Caco-2 (cell line): ENCODE measurements around the gene PCED1A. TPM values are rescaled to one million over a fixed set of nuclear protein-coding genes. Genes with fewer than 3 reads are reported as not detected.
A peak's percentile ranks its signal among the peaks of the same experiment; 100 is the strongest.

Source experiments
- BruUV-seq: library from RNA; stranded (reverse); fragments of 400-500 nt; replicated peaks from 2 replicates; lab custom pipeline; 2021; lab: Mats Ljungman, UMichigan
- CTCF ChIA-PET: fragments of 300-600 bp; sonication (Branson Sonifier 250); formaldehyde crosslinking; loops from one replicate; lab custom pipeline; 2022; ENCODE audit warnings: antibody characterized with exemption; lab: Charles Lee
- POLR2A ChIA-PET: fragments of 300-600 bp; sonication (Branson Sonifier 250); formaldehyde crosslinking; loops from one replicate; lab custom pipeline; 2022; ENCODE audit warnings: antibody characterized with exemption; lab: Charles Lee
- DNase-seq, 2 experiments: peaks; one replicate each; pipeline versions ENCODE4 v3.0.0 to v3.0.0-alpha.2; 2020 to 2022
- H3K27me3 ChIP-seq: replicated peaks from 2 replicates; pipeline ENCODE4 v1.6.0; 2011; ENCODE audit warnings: low read length; ENCODE audit not compliant: control insufficient read depth, insufficient read depth
- H3K36me3 ChIP-seq: 2 replicates; pipeline ENCODE4 v1.5.1; 2011; ENCODE audit warnings: low read length; ENCODE audit not compliant: control insufficient read depth, insufficient read depth
- H3K4me1 ChIP-seq: fragments of 250-450 bp; sonication (Bioruptor Pico); 2 replicates; pipeline ENCODE4 v1.5.1; 2020; ENCODE audit warnings: mild to moderate bottlenecking
- H3K4me3 ChIP-seq: 2 replicates; pipeline ENCODE4 v1.5.1; 2011; ENCODE audit warnings: low read depth, mild to moderate bottlenecking, control low read depth, low read length
- H3K9me3 ChIP-seq: fragments of 250-450 bp; sonication (Bioruptor Pico); 2 replicates; pipeline ENCODE4 v1.5.1; 2020; ENCODE audit warnings: mild to moderate bottlenecking, moderate library complexity
- H3K27ac Mint-ChIP-seq: one replicate; pipeline ENCODE4 v1.8.0; 2022; ENCODE audit warnings: mixed read lengths; ENCODE audit not compliant: unreplicated experiment
- H3K27me3 Mint-ChIP-seq: one replicate; pipeline ENCODE4 v1.8.0; 2022; ENCODE audit warnings: mixed read lengths; ENCODE audit not compliant: insufficient read depth, unreplicated experiment
- H3K36me3 Mint-ChIP-seq: one replicate; pipeline ENCODE4 v1.8.0; 2022; ENCODE audit warnings: mild to moderate bottlenecking, mixed read lengths; ENCODE audit not compliant: insufficient read depth, unreplicated experiment
- H3K4me1 Mint-ChIP-seq: one replicate; pipeline ENCODE4 v1.8.0; 2022; ENCODE audit warnings: low read depth, mixed read lengths; ENCODE audit not compliant: unreplicated experiment
- H3K4me3 Mint-ChIP-seq: one replicate; pipeline ENCODE4 v1.8.0; 2022; ENCODE audit warnings: mild to moderate bottlenecking, moderate library complexity, mixed read lengths; ENCODE audit not compliant: unreplicated experiment
- H3K9me3 Mint-ChIP-seq: one replicate; pipeline ENCODE4 v1.8.0; 2022; ENCODE audit warnings: mixed read lengths; ENCODE audit not compliant: unreplicated experiment
- CTCF ChIP-seq, 2 experiments: fragments of 200-600 bp in 1 of 2; IDR thresholded peaks; 1 replicate in 1 of 2; 2 replicates in 1 of 2; pipeline versions ENCODE4 v1.5.1 to v1.8.0; 2011 to 2022; ENCODE audit warnings: antibody characterized with exemption in 1 of 2, control low read depth in 1 of 2, inconsistent platforms in 1 of 2, low read depth in 1 of 2, low read length in 1 of 2, mild to moderate bottlenecking in 1 of 2, moderate library complexity in 1 of 2; ENCODE audit not compliant: insufficient read depth in 1 of 2, severe bottlenecking in 1 of 2, unreplicated experiment in 1 of 2
- intact Hi-C: fragments of 100-400 bp; cut with micrococcal nuclease; formaldehyde crosslinking; loops from one replicate; pipeline ENCODE4 v1.10.0; 2022; ENCODE audit not compliant: unreplicated experiment
- total RNA-seq: library from RNA; stranded (reverse); gene quantifications from 2 replicates; pipeline ENCODE4 v1.2.3, GENCODE V29; 2022

PCED1A gene
- total RNA-seq, 1 experiment from 2014 or later: 43.9 TPM

- DNase-seq: peak; percentile 75 to 77
- Mint-ChIP-seq H3K36me3 (peaks cover 24% of the 10 kb centered on the region), H3K27ac (peak overlapping the region; percentile 56)
These were observed 594 bp upstream of the PCED1A start for GRCh38 chr20:2840967-2841531.

GRCh38 chr20:2839732-2840137 is 720 bp downstream of the PCED1A start:
- peaks cover 24% of the 10 kb centered on the region for H3K36me3 Mint-ChIP-seq
- CTCF ChIA-PET: no interaction called here
- peak overlapping the region; percentile 89 for H3K4me3 Mint-ChIP-seq

More at GRCh38 chr20:2840967-2841531, 594 bp upstream of the PCED1A start:
- Histone ChIP-seq H3K9me3 (no peaks in the 10 kb centered on the region), H3K4me3 (peak overlapping the region; percentile 91), H3K36me3 (peaks cover 3% of the 10 kb centered on the region; the same call in 1 of the 2 replicates), H3K27me3 (no peaks in the 10 kb centered on the region), H3K4me1 (peaks cover 8% of the 10 kb centered on the region; the same call in 1 of the 2 replicates)
- Mint-ChIP-seq H3K4me3 (peak overlapping the region; percentile 89), H3K9me3 (no peaks in the 10 kb centered on the region), H3K27me3 (no peaks in the 10 kb centered on the region), H3K4me1 (peaks cover 7% of the 10 kb centered on the region)
- BruUV-seq: TSS peak; percentile 81
- CTCF ChIA-PET: interaction anchor here (1.2 kb wide), 1 partner anchor 11 kb away, joined by 3 read pairs; no protein-coding TSS in a partner anchor
- POLR2A ChIA-PET: interaction anchor here (0.6 kb wide), 2 partner anchors 19 to 315 kb away, joined by 3 to 4 read pairs; no protein-coding TSS in a partner anchor
- intact Hi-C loops: loop anchor here (1.0 kb wide), 1 partner anchor 32 kb away; the partner anchor contains the start of gene PTPRA
- no peak for TF ChIP-seq CTCF (IDR thresholded peaks at IDR 0.05; ENCODE audit: insufficient read depth in 1 of 2, low read depth in 1 of 2, low read length in 1 of 2, severe bottlenecking in 1 of 2, unreplicated experiment in 1 of 2)

More at GRCh38 chr20:2839732-2840137, 720 bp downstream of the PCED1A start:
- Histone ChIP-seq H3K4me3 (peak overlapping the region; percentile 91), H3K36me3 (peaks cover 4% of the 10 kb centered on the region), H3K4me1 (peaks cover 8% of the 10 kb centered on the region; the same call in 1 of the 2 replicates), H3K9me3 (no peaks in the 10 kb centered on the region), H3K27me3 (no peaks in the 10 kb centered on the region)
- Mint-ChIP-seq H3K4me1 (peaks cover 7% of the 10 kb centered on the region), H3K27ac (peak overlapping the region; percentile 97), H3K27me3 (no peaks in the 10 kb centered on the region), H3K9me3 (no peaks in the 10 kb centered on the region)
- POLR2A ChIA-PET: interaction anchor here (0.7 kb wide), 1 partner anchor 9 kb away, joined by 3 read pairs; no protein-coding TSS in a partner anchor
- intact Hi-C loops: loop anchor here (1.0 kb wide), 1 partner anchor 34 kb away; the partner anchor contains the start of gene PTPRA
- no peak for DNase-seq
- no peak for TF ChIP-seq CTCF (IDR thresholded peaks at IDR 0.05; ENCODE audit: insufficient read depth in 1 of 2, low read depth in 1 of 2, low read length in 1 of 2, severe bottlenecking in 1 of 2, unreplicated experiment in 1 of 2)
- BruUV-seq: no TSS peak
